Parathyroid adenoma (tissue), 2 donors: ENCODE data around the gene KCNQ1.

Experiments
- H2AFZ ChIP-seq: fragments of 300-600 bp; sonication (generic); one replicate; pipeline ENCODE4 v1.7.0; 2017; ENCODE audit warnings: antibody characterized with exemption, mild to moderate bottlenecking
- H3K27ac ChIP-seq: fragments of 300-600 bp; sonication (generic); one replicate; pipeline ENCODE4 v1.7.0; 2017
- H3K27me3 ChIP-seq: fragments of 300-600 bp; sonication (generic); one replicate; pipeline ENCODE4 v1.7.0; 2017; ENCODE audit warnings: low read length; ENCODE audit not compliant: control insufficient read depth, insufficient read depth
- H3K36me3 ChIP-seq: fragments of 300-600 bp; sonication (generic); one replicate; pipeline ENCODE4 v1.7.0; 2017; ENCODE audit warnings: low read length; ENCODE audit not compliant: control insufficient read depth, insufficient read depth
- H3K4me1 ChIP-seq: fragments of 300-600 bp; sonication (generic); one replicate; pipeline ENCODE4 v1.7.0; 2017; ENCODE audit warnings: control low read depth
- H3K4me2 ChIP-seq: fragments of 300-600 bp; sonication (generic); one replicate; pipeline ENCODE4 v1.7.0; 2017; ENCODE audit warnings: low read length
- H3K4me3 ChIP-seq: fragments of 300-600 bp; sonication (generic); one replicate; pipeline ENCODE4 v1.7.0; 2017; ENCODE audit warnings: low read depth, low read length
- H3K79me2 ChIP-seq: fragments of 300-600 bp; sonication (generic); one replicate; pipeline ENCODE4 v1.7.0; 2017; ENCODE audit warnings: control low read depth
- H3K9ac ChIP-seq: fragments of 300-600 bp; sonication (generic); one replicate; pipeline ENCODE4 v1.7.0; 2017; ENCODE audit warnings: mild to moderate bottlenecking
- H3K9me3 ChIP-seq: fragments of 300-600 bp; sonication (generic); one replicate; pipeline ENCODE4 v1.7.0; 2017; ENCODE audit warnings: low read length; ENCODE audit not compliant: control insufficient read depth
- TF ChIP-seq, protein P1 (sequence below): fragments of 300-600 bp; sonication (generic); IDR thresholded peaks from one replicate; pipeline ENCODE4 v1.7.0; 2017; ENCODE audit warnings: antibody characterized with exemption, mild to moderate bottlenecking
- donor health status: primary hyperparathyroidism.

KCNQ1 gene

DNA sequence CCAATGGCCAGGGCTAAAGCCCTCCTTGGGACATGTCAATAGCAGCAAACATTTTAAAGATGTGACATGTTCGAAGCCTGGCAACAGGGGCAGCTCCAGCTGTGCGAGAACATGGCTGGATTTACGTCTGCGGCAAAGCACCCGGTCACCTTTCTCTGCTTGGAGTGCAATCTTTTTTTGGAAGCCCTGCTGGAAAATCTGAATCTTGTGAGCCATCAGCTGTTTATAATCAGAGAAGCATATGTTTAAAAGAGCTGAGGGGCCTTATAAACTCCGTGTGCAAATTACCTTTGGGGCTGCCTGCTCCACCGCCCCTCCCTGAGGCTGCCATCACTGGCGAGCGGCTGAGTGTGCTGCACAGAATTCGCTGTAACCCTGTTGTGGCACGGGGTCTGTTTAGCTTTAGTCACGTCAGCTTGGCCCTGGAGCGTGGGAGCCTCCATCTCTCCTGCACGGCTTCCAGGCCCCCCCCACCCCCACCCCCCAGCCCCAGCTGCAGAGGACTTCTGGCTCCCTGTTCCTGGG lies 264.0 kb downstream of the KCNQ1 start:
- no peaks in the 10 kb centered on the region for H3K36me3 ChIP-seq
- H2AFZ ChIP-seq, result no peak overlapping the region
- H3K79me2 ChIP-seq, result no peaks in the 10 kb centered on the region
- no peaks in the 10 kb centered on the region for H3K4me1 ChIP-seq
- TF ChIP-seq, protein P1, sequence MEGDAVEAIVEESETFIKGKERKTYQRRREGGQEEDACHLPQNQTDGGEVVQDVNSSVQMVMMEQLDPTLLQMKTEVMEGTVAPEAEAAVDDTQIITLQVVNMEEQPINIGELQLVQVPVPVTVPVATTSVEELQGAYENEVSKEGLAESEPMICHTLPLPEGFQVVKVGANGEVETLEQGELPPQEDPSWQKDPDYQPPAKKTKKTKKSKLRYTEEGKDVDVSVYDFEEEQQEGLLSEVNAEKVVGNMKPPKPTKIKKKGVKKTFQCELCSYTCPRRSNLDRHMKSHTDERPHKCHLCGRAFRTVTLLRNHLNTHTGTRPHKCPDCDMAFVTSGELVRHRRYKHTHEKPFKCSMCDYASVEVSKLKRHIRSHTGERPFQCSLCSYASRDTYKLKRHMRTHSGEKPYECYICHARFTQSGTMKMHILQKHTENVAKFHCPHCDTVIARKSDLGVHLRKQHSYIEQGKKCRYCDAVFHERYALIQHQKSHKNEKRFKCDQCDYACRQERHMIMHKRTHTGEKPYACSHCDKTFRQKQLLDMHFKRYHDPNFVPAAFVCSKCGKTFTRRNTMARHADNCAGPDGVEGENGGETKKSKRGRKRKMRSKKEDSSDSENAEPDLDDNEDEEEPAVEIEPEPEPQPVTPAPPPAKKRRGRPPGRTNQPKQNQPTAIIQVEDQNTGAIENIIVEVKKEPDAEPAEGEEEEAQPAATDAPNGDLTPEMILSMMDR, result no peak
- H3K4me3 ChIP-seq, result no peak overlapping the region
- H3K4me2 ChIP-seq, result no peak overlapping the region
- no peak overlapping the region for H3K9ac ChIP-seq
- no peaks in the 10 kb centered on the region for H3K9me3 ChIP-seq
- H3K27me3 ChIP-seq, result no peaks in the 10 kb centered on the region
- H3K27ac ChIP-seq, result no peak overlapping the region

DNA sequence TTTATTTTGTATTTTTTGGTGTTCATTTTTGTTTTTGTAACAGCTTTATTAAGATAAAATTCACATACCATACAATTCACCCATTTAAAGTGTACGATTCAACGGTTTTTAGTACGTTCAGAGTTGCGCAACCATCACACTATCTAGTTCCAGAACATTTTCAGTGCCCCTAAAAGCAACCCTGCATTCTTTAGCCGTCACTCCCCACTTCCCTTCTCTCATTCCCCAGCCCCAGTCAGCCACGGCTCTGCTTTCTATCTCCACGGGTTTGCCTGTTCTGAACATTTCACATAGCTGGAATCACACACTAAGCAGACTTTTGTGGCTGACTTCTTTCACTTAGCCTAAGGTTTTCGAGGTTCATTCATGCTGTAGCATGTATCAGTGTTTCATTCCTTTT lies 264.6 kb downstream of the KCNQ1 start:
- Histone ChIP-seq H3K27me3 (no peaks in the 10 kb centered on the region), H3K9ac (no peak overlapping the region), H3K4me1 (no peaks in the 10 kb centered on the region), H3K9me3 (no peaks in the 10 kb centered on the region), H3K4me2 (no peak overlapping the region), H3K27ac (no peak overlapping the region), H3K4me3 (no peak overlapping the region), H3K79me2 (no peaks in the 10 kb centered on the region), H2AFZ (no peak overlapping the region), H3K36me3 (no peaks in the 10 kb centered on the region)
- TF ChIP-seq, protein P1, result no peak

DNA sequence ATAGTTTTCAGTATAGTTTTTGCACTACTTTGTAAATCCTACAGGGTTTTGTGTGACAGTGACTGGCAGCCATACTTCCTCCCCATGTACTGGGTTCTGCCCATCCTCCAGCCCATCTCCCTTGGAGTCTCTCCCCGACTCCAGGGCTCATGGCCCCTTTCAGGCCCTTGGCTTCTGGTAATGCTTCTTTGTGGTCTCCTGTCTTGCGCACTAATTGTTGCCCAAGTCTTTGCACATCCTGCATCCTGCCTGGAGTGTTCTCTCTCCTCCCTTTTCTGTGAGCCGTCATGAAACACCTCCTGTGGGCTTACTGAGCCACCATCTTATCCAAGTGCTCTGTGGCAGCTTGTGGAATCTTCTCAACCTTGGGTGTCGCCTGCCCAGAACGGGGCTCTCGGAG lies 266.4 kb downstream of the KCNQ1 start:
- TF ChIP-seq, protein P1, result no peak
- no peaks in the 10 kb centered on the region for H3K27me3 ChIP-seq

DNA sequence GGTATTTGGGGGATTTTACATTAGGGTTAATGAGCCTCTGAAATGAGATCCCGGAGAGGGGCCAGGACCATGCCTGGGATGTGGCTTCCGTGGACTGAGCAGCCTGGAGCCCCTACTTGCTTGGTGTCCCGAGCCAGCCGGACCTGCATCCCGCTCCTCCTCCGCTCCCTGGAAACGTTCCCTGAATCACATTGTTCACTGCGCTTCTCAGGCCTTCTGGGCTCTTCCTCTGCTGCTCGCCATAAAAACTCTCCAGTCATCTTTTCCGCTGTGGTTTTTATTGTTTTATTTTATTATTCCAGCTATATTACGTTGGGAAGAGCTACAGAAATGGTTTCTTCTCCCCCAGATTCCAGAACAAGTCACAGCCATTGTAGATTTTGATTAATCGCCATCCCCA lies 268.3 kb downstream of the KCNQ1 start:
- no peak overlapping the region for H3K9ac ChIP-seq

More for the DNA sequence above, 266.4 kb downstream of the KCNQ1 start:
- Histone ChIP-seq H3K4me2 (no peak overlapping the region), H3K27ac (no peak overlapping the region), H2AFZ (no peak overlapping the region), H3K36me3 (no peaks in the 10 kb centered on the region), H3K79me2 (no peaks in the 10 kb centered on the region), H3K4me3 (no peak overlapping the region), H3K9ac (no peak overlapping the region), H3K4me1 (no peaks in the 10 kb centered on the region), H3K9me3 (no peaks in the 10 kb centered on the region)

More for the DNA sequence above, 268.3 kb downstream of the KCNQ1 start:
- no peaks in the 10 kb centered on the region for H3K9me3 ChIP-seq
- no peak overlapping the region for H2AFZ ChIP-seq
- TF ChIP-seq, protein P1, result no peak
- no peak overlapping the region for H3K4me3 ChIP-seq
- H3K79me2 ChIP-seq, result no peaks in the 10 kb centered on the region
- no peaks in the 10 kb centered on the region for H3K4me1 ChIP-seq
- H3K27ac ChIP-seq, result no peak overlapping the region
- no peak overlapping the region for H3K4me2 ChIP-seq
- H3K36me3 ChIP-seq, result no peaks in the 10 kb centered on the region
- no peaks in the 10 kb centered on the region for H3K27me3 ChIP-seq
